SH-SY5Y (cell line): ENCODE measurements around the gene BTG2.

Source experiments
- GATA2 ChIP-seq: IDR thresholded peaks from 2 replicates; pipeline ENCODE4 v1.6.1; 2011; ENCODE audit warnings: mild to moderate bottlenecking, low read depth, low read length
- GATA3 ChIP-seq: IDR thresholded peaks from 2 replicates; pipeline ENCODE4 v1.6.1; 2011; ENCODE audit warnings: low read depth, mild to moderate bottlenecking, low read length, moderate library complexity

DNA sequence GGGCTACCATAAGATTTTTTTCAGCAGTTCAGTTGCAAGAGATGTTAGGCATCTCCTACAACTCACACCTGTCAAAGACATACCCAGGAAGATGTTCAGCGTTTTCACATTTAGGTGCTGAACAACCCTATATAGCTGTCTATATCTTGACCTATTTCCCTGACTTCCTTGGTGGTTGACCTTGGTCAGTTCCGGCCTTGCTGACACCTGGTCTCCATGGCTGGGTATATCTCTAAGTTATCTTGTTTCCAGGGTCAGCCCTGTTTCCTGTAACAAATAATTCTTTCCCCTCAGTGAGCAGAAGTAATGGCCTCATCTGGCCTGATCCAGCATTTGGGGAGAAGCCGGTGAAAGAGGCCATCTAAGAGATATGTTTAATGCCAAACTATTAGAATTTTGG is 2.4 kb upstream of the BTG2 start:
- TF ChIP-seq GATA2 (no peak), GATA3 (no peak)
